OCI-LY1 (cell line): ENCODE data around the gene TTLL9.

ENCODE experiments used
- H2AFZ ChIP-seq: fragments of 200-600 bp; sonication (generic), shearing (Covaris generic); 2 replicates; pipeline ENCODE4 v1.6.0; 2014; ENCODE audit warnings: antibody characterized with exemption, mild to moderate bottlenecking, low read length
- H3F3A ChIP-seq: fragments of 200-600 bp; sonication (generic), shearing (Covaris generic); 2 replicates; pipeline ENCODE4 v1.6.0; 2014; ENCODE audit warnings: mild to moderate bottlenecking, antibody characterized with exemption, low read length, moderate library complexity; ENCODE audit not compliant: insufficient read depth
- H3K27ac ChIP-seq: fragments of 200-600 bp; sonication (generic); 2 replicates; pipeline ENCODE4 v1.5.1; 2014; ENCODE audit warnings: low read length, mixed run types, mild to moderate bottlenecking, low read depth; ENCODE audit not compliant: poor library complexity, severe bottlenecking
- H3K27me3 ChIP-seq: fragments of 200-600 bp; sonication (generic); 2 replicates; pipeline ENCODE4 v1.6.0; 2014; ENCODE audit warnings: antibody characterized with exemption, mild to moderate bottlenecking, low read length, moderate library complexity; ENCODE audit not compliant: insufficient read depth
- H3K36me3 ChIP-seq: fragments of 200-600 bp; sonication (generic); 2 replicates; pipeline ENCODE4 v1.6.1; 2014; ENCODE audit warnings: mild to moderate bottlenecking, antibody characterized with exemption, low read length, moderate library complexity, mixed read lengths; ENCODE audit not compliant: insufficient read depth
- H3K4me1 ChIP-seq: fragments of 200-600 bp; sonication (generic); 2 replicates; pipeline ENCODE4 v1.5.1; 2014; ENCODE audit warnings: mild to moderate bottlenecking, low read length, moderate library complexity; ENCODE audit not compliant: insufficient read depth, severe bottlenecking
- H3K4me2 ChIP-seq: fragments of 200-600 bp; sonication (generic), shearing (Covaris generic); 2 replicates; pipeline ENCODE4 v1.6.1; 2014; ENCODE audit warnings: low read length
- H3K4me3 ChIP-seq: fragments of 200-600 bp; sonication (generic); 2 replicates; pipeline ENCODE4 v1.5.1; 2014; ENCODE audit warnings: low read length, low read depth, mild to moderate bottlenecking, mixed read lengths; ENCODE audit not compliant: poor library complexity, severe bottlenecking
- H3K79me2 ChIP-seq: fragments of 200-600 bp; shearing (Covaris generic); 2 replicates; pipeline ENCODE4 v1.6.1; 2016; ENCODE audit warnings: mixed run types, low read length, mixed read lengths; ENCODE audit not compliant: insufficient read depth
- H3K9ac ChIP-seq: fragments of 200-600 bp; sonication (generic), shearing (Covaris generic); 2 replicates; pipeline ENCODE4 v1.6.1; 2014; ENCODE audit warnings: mild to moderate bottlenecking, low read length, mixed read lengths
- H3K9me2 ChIP-seq: fragments of 200-600 bp; sonication (generic), shearing (Covaris generic); 2 replicates; pipeline ENCODE4 v1.6.1; 2014; ENCODE audit warnings: low read depth, mild to moderate bottlenecking, low read length, mixed read lengths
- H3K9me3 ChIP-seq: fragments of 200-600 bp; shearing (Covaris generic); 2 replicates; pipeline ENCODE4 v1.6.1; 2014; ENCODE audit warnings: low read length, mixed read lengths
- H4K20me1 ChIP-seq: fragments of 200-600 bp; sonication (generic), shearing (Covaris generic); 2 replicates; pipeline ENCODE4 v1.6.0; 2016; ENCODE audit warnings: mild to moderate bottlenecking, low read length; ENCODE audit not compliant: insufficient read depth
- EZH2 ChIP-seq: fragments of 200-600 bp; sonication (generic), shearing (Covaris generic); IDR thresholded peaks from 2 replicates; pipeline ENCODE4 v1.8.0; 2017; ENCODE audit warnings: borderline replicate concordance, mixed run types, mild to moderate bottlenecking, antibody characterized with exemption, low read length, moderate library complexity, mixed read lengths
- TF ChIP-seq, protein P1 (sequence below): fragments of 200-600 bp; sonication (generic), shearing (Covaris generic); IDR thresholded peaks from 2 replicates; pipeline ENCODE4 v1.5.1; 2017; ENCODE audit warnings: mild to moderate bottlenecking, antibody characterized with exemption, low read length, moderate library complexity, mixed read lengths

The TTLL9 gene

GRCh38 chr20:31857861-31858759 lies 12.3 kb upstream of the TTLL9 start:
- TF ChIP-seq, protein P1, sequence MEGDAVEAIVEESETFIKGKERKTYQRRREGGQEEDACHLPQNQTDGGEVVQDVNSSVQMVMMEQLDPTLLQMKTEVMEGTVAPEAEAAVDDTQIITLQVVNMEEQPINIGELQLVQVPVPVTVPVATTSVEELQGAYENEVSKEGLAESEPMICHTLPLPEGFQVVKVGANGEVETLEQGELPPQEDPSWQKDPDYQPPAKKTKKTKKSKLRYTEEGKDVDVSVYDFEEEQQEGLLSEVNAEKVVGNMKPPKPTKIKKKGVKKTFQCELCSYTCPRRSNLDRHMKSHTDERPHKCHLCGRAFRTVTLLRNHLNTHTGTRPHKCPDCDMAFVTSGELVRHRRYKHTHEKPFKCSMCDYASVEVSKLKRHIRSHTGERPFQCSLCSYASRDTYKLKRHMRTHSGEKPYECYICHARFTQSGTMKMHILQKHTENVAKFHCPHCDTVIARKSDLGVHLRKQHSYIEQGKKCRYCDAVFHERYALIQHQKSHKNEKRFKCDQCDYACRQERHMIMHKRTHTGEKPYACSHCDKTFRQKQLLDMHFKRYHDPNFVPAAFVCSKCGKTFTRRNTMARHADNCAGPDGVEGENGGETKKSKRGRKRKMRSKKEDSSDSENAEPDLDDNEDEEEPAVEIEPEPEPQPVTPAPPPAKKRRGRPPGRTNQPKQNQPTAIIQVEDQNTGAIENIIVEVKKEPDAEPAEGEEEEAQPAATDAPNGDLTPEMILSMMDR: no peak
- TF ChIP-seq EZH2: no peak
- peaks cover 12% of the 10 kb centered on the region for H3K4me1 ChIP-seq
- no peak overlapping the region for H3K27ac ChIP-seq
- no peaks in the 10 kb centered on the region for H3K36me3 ChIP-seq
- H3K27me3 ChIP-seq: peaks cover 4% of the 10 kb centered on the region; the same call in 1 of the 2 replicates
- H3K4me3 ChIP-seq: no peak overlapping the region
- no peak overlapping the region for H2AFZ ChIP-seq
- H3K9me3 ChIP-seq: no peaks in the 10 kb centered on the region
- H4K20me1 ChIP-seq: no peaks in the 10 kb centered on the region
- H3K79me2 ChIP-seq: no peaks in the 10 kb centered on the region
- H3K9ac ChIP-seq: no peak overlapping the region
- H3K9me2 ChIP-seq: no peaks in the 10 kb centered on the region
- H3F3A ChIP-seq: no peaks in the 10 kb centered on the region
- no peak overlapping the region for H3K4me2 ChIP-seq

DNA sequence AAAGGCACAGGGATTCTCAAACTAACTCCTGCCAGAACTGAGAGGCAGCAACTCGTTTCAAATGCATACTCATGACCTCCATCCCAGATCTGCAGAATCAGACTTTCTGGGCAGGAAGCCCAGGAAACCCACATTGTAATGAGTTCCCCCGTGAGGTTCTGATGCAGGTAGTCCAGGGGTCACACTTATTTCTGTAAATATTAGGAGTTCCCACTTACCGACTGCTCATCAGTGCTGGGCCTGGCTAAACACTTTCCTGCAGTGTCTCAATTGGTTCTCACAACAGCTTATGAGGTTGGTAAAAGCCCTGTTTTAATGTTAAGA lies 11.7 kb upstream of the TTLL9 start:
- Histone ChIP-seq H3K4me2 (no peak overlapping the region), H3K4me1 (peaks cover 12% of the 10 kb centered on the region), H2AFZ (no peak overlapping the region), H3K9me3 (no peaks in the 10 kb centered on the region), H3F3A (no peaks in the 10 kb centered on the region), H3K4me3 (no peak overlapping the region), H3K27ac (no peak overlapping the region), H3K9ac (no peak overlapping the region), H3K79me2 (no peaks in the 10 kb centered on the region), H4K20me1 (no peaks in the 10 kb centered on the region), H3K27me3 (peaks cover 4% of the 10 kb centered on the region; the same call in 1 of the 2 replicates), H3K36me3 (no peaks in the 10 kb centered on the region), H3K9me2 (no peaks in the 10 kb centered on the region)
- TF ChIP-seq, protein P1: no peak
- no peak for TF ChIP-seq EZH2

GRCh38 chr20:31859266-31859997 lies 11.0 kb upstream of the TTLL9 start:
- Histone ChIP-seq H3K27ac (no peak overlapping the region), H3K79me2 (no peaks in the 10 kb centered on the region), H4K20me1 (no peaks in the 10 kb centered on the region), H3K4me2 (no peak overlapping the region), H3K9me2 (no peaks in the 10 kb centered on the region), H3K27me3 (peaks cover 4% of the 10 kb centered on the region; the same call in 1 of the 2 replicates), H3F3A (no peaks in the 10 kb centered on the region), H3K4me3 (no peak overlapping the region), H3K36me3 (no peaks in the 10 kb centered on the region), H3K4me1 (peaks cover 12% of the 10 kb centered on the region), H2AFZ (no peak overlapping the region), H3K9me3 (no peaks in the 10 kb centered on the region), H3K9ac (no peak overlapping the region)
- TF ChIP-seq EZH2: no peak
- TF ChIP-seq, protein P1: no peak
